Measurements from ENCODE around the gene PRRG2. TPM values are rescaled to one million over a fixed set of nuclear protein-coding genes. Genes with fewer than 3 reads are reported as not detected.

Gene PRRG2
- total RNA-seq, 4 donors from 2014 or later, result 1.4 to 4.6 (median 3.8) TPM; not detected in 1

GRCh38 chr19:49570997-49571676 lies 10.0 kb upstream of the PRRG2 start:
- no peaks in the 10 kb centered on the region for H3K27me3 ChIP-seq
- in situ Hi-C loops (cut with MboI; ENCODE audit: low sequenced_read_pairs in 4 of 4), result loop anchor here in 3 of 4 donors (5.0 to 10.0 kb wide), 3 partner anchors 74 to 104 kb away; partner anchors contain the start of genes BCL2L12 (in 1 of the 3), IRF3 (in 1 of the 3), PRMT1 (in 1 of the 3) and RPS11 (in 1 of the 3)
- peak overlapping the region; percentile 69 to 85 (median 75) for H3K27ac ChIP-seq
- peaks cover 0 to 9% of the 10 kb centered on the region in 2 donors for H3K36me3 ChIP-seq
- intact Hi-C loops (cut with DNase I; ENCODE audit: low total_unique reads), result loop anchor here (1.0 to 2.0 kb wide), 2 partner anchors 24 to 65 kb away; no protein-coding TSS in a partner anchor
- ATAC-seq (peak; percentile 81 to 82), DNase-seq (peak in 1 of 2 donors; percentile 63)
- no peaks in the 10 kb centered on the region for H3K9me3 ChIP-seq
- TF ChIP-seq POLR2A (IDR thresholded peaks at IDR 0.05), result no peak
- peak in 2 of 5 experiments; percentile 20 to 34 for TF ChIP-seq CTCF (IDR thresholded peaks at IDR 0.05 in 4 of 5, conservative IDR thresholded peaks at IDR 0.05 in 1 of 5)
- H3K4me1 ChIP-seq, result peaks cover 43 to 58% of the 10 kb centered on the region in 2 donors
- no peak overlapping the region for H3K4me3 ChIP-seq

GRCh38 chr19:49573009-49573408 lies 8.1 kb upstream of the PRRG2 start:
- Histone ChIP-seq H3K9me3 (no peaks in the 10 kb centered on the region), H3K27me3 (no peaks in the 10 kb centered on the region), H3K36me3 (peaks cover 0 to 12% of the 10 kb centered on the region in 2 donors), H3K4me3 (no peak overlapping the region), H3K27ac (peak overlapping the region; percentile 69 to 85 (median 75)), H3K4me1 (peaks cover 51 to 68% of the 10 kb centered on the region in 2 donors)
- ATAC-seq (peak; percentile 36 to 47), DNase-seq (peak in 1 of 2 donors; percentile 67)
- intact Hi-C loops (cut with DNase I; ENCODE audit: low total_unique reads) (no loop called here), in situ Hi-C loops (cut with MboI; ENCODE audit: low sequenced_read_pairs in 4 of 4) (loop anchor here in 3 of 4 donors (5.0 to 10.0 kb wide), 3 partner anchors 76 to 102 kb away; partner anchors contain the start of genes BCL2L12 (in 1 of the 3), IRF3 (in 1 of the 3), PRMT1 (in 1 of the 3) and RPS11 (in 1 of the 3))
- no peak for TF ChIP-seq CTCF (IDR thresholded peaks at IDR 0.05 in 4 of 5, conservative IDR thresholded peaks at IDR 0.05 in 1 of 5)
- no peak for TF ChIP-seq POLR2A (IDR thresholded peaks at IDR 0.05)

- H3K36me3 ChIP-seq, result peaks cover 0 to 12% of the 10 kb centered on the region in 2 donors
- no peaks in the 10 kb centered on the region for H3K27me3 ChIP-seq
- in situ Hi-C loops (cut with MboI; ENCODE audit: low sequenced_read_pairs in 4 of 4) (loop anchor here in 3 of 4 donors (5.0 to 10.0 kb wide), 3 partner anchors 76 to 101 kb away; partner anchors contain the start of genes BCL2L12 (in 1 of the 3), IRF3 (in 1 of the 3), PRMT1 (in 1 of the 3) and RPS11 (in 1 of the 3)), intact Hi-C loops (cut with DNase I; ENCODE audit: low total_unique reads) (no loop called here)
- H3K9me3 ChIP-seq, result no peaks in the 10 kb centered on the region
- peak overlapping the region; percentile 69 to 85 (median 75) for H3K27ac ChIP-seq
- ATAC-seq (no peak), DNase-seq (no peak)
- no peak for TF ChIP-seq CTCF (IDR thresholded peaks at IDR 0.05 in 4 of 5, conservative IDR thresholded peaks at IDR 0.05 in 1 of 5)
- no peak for TF ChIP-seq POLR2A (IDR thresholded peaks at IDR 0.05)
- peaks cover 51 to 68% of the 10 kb centered on the region in 2 donors for H3K4me1 ChIP-seq
- H3K4me3 ChIP-seq, result no peak overlapping the region
These were observed 7.7 kb upstream of the PRRG2 start for GRCh38 chr19:49573425-49573824.

- in situ Hi-C loops (cut with MboI; ENCODE audit: low sequenced_read_pairs in 4 of 4), result loop anchor here in 3 of 4 donors (5.0 to 10.0 kb wide), 3 partner anchors 77 to 101 kb away; partner anchors contain the start of genes BCL2L12 (in 1 of the 3), IRF3 (in 1 of the 3), PRMT1 (in 1 of the 3) and RPS11 (in 1 of the 3)
- H3K27me3 ChIP-seq, result no peaks in the 10 kb centered on the region
- TF ChIP-seq POLR2A (IDR thresholded peaks at IDR 0.05), result no peak
- TF ChIP-seq CTCF (IDR thresholded peaks at IDR 0.05 in 4 of 5, conservative IDR thresholded peaks at IDR 0.05 in 1 of 5), result no peak
- H3K4me3 ChIP-seq, result no peak overlapping the region
- peaks cover 0 to 12% of the 10 kb centered on the region in 2 donors for H3K36me3 ChIP-seq
- intact Hi-C loops (cut with DNase I; ENCODE audit: low total_unique reads), result no loop called here
- H3K4me1 ChIP-seq, result peaks cover 60 to 75% of the 10 kb centered on the region in 2 donors
- peak overlapping the region in 3 of 4 donors; percentile 35 to 85 (median 70) for H3K27ac ChIP-seq
- H3K9me3 ChIP-seq, result no peaks in the 10 kb centered on the region
- DNase-seq (no peak), ATAC-seq (no peak)
These were observed 6.8 kb upstream of the PRRG2 start for GRCh38 chr19:49574206-49574755.

All from gastrocnemius medialis (tissue), 4 donors.